Measurements from ENCODE around the gene SELENON.
A peak's percentile ranks its signal among the peaks of the same experiment; 100 is the strongest.

The SELENON gene

DNA sequence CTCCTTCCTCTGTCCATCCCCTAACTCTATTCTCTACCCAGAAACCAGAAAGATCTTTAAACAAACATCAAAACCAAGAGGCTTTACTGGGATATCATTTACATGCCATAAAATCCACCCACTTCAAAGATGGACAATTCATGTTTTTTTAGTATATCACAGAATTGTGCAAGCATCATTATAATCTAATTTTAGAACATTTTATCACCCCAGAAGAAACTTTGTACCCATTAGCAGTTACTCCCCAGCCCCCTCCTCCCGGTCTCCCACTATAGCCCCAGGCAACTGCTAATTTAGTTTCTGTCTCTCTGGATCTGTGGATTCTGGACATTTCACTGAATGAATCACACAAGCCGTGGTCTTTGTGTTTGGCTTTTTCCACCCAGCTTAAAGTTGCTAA, 4.8 kb upstream of the SELENON start:
- TF ChIP-seq, protein P1, sequence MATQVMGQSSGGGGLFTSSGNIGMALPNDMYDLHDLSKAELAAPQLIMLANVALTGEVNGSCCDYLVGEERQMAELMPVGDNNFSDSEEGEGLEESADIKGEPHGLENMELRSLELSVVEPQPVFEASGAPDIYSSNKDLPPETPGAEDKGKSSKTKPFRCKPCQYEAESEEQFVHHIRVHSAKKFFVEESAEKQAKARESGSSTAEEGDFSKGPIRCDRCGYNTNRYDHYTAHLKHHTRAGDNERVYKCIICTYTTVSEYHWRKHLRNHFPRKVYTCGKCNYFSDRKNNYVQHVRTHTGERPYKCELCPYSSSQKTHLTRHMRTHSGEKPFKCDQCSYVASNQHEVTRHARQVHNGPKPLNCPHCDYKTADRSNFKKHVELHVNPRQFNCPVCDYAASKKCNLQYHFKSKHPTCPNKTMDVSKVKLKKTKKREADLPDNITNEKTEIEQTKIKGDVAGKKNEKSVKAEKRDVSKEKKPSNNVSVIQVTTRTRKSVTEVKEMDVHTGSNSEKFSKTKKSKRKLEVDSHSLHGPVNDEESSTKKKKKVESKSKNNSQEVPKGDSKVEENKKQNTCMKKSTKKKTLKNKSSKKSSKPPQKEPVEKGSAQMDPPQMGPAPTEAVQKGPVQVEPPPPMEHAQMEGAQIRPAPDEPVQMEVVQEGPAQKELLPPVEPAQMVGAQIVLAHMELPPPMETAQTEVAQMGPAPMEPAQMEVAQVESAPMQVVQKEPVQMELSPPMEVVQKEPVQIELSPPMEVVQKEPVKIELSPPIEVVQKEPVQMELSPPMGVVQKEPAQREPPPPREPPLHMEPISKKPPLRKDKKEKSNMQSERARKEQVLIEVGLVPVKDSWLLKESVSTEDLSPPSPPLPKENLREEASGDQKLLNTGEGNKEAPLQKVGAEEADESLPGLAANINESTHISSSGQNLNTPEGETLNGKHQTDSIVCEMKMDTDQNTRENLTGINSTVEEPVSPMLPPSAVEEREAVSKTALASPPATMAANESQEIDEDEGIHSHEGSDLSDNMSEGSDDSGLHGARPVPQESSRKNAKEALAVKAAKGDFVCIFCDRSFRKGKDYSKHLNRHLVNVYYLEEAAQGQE (IDR thresholded peaks at IDR 0.05; ENCODE audit: low read depth): no peak
- TF ChIP-seq TCF12 (IDR thresholded peaks at IDR 0.05; ENCODE audit: low read depth) (no peak), TAF1 (IDR thresholded peaks at IDR 0.05; ENCODE audit: low read depth) (no peak), ZBTB7A (IDR thresholded peaks at IDR 0.05; ENCODE audit: low read depth) (no peak), RAD21 (IDR thresholded peaks at IDR 0.05; ENCODE audit: low read depth) (no peak), FOXM1 (IDR thresholded peaks at IDR 0.05; ENCODE audit: borderline replicate concordance, low read depth) (no peak), EGR1 (IDR thresholded peaks at IDR 0.05) (no peak), TEAD4 (IDR thresholded peaks at IDR 0.05) (no peak), NFIC (IDR thresholded peaks at IDR 0.05) (no peak), CREB1 (IDR thresholded peaks at IDR 0.05; ENCODE audit: low read depth) (no peak), EP300 (IDR thresholded peaks at IDR 0.05; ENCODE audit: borderline replicate concordance) (no peak)

DNA sequence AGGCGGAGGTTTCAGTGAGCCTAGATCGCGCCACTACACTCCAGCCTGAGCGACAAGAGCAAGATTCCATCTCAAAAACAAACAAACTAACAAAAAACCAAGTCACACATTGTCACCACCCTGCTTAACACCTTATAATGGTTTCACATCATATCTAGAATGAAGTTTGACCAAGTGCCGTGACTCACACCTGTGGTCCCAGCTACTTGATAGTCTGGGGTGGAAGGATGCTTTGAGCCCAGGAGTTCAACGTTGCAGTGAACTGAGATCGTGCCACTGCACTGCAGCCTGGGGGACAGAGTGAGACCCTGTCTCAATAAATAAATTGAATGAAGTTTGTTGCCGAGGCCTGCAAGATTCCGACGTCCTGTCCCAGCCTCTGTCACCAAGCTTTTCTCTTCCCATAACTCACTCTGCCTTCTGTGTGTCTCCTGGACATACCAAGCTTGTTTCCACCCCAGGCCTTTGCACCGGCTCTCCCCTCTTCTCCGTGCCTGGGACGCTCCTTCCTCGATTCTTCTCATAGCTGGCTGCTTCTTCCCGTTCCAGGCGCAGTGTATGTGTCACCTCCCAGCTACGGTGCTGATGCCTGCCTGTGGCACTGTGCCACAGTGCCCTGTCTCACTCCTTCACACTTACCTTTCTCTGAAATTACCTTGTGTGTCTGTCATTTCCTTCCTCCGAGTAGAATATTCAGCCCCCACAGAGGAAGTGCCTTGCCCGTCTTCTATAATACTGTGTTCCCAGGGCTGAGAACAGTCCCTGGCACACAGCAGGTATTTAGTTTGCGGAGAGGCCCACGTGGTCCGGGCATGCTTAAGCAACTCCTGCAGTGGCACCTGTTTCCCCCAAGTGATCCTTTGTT, 3.8 kb upstream of the SELENON start:
- TF ChIP-seq ZBTB7A (IDR thresholded peaks at IDR 0.05; ENCODE audit: low read depth) (no peak), CREB1 (IDR thresholded peaks at IDR 0.05; ENCODE audit: low read depth) (no peak), TEAD4 (IDR thresholded peaks at IDR 0.05) (no peak), EP300 (IDR thresholded peaks at IDR 0.05; ENCODE audit: borderline replicate concordance) (no peak), FOXM1 (IDR thresholded peaks at IDR 0.05; ENCODE audit: borderline replicate concordance, low read depth) (no peak), TCF12 (IDR thresholded peaks at IDR 0.05; ENCODE audit: low read depth) (no peak), TAF1 (IDR thresholded peaks at IDR 0.05; ENCODE audit: low read depth) (no peak), CEBPB (IDR thresholded peaks at IDR 0.05) (no peak), RAD21 (IDR thresholded peaks at IDR 0.05; ENCODE audit: low read depth) (no peak), EGR1 (IDR thresholded peaks at IDR 0.05) (no peak), YY1 (IDR thresholded peaks at IDR 0.05; ENCODE audit: low read depth) (no peak), NFIC (IDR thresholded peaks at IDR 0.05) (no peak)
- TF ChIP-seq, protein P2, sequence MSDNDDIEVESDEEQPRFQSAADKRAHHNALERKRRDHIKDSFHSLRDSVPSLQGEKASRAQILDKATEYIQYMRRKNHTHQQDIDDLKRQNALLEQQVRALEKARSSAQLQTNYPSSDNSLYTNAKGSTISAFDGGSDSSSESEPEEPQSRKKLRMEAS (IDR thresholded peaks at IDR 0.05): no peak
- TF ChIP-seq, protein P1 (IDR thresholded peaks at IDR 0.05; ENCODE audit: low read depth): no peak
- TF ChIP-seq, protein P3, sequence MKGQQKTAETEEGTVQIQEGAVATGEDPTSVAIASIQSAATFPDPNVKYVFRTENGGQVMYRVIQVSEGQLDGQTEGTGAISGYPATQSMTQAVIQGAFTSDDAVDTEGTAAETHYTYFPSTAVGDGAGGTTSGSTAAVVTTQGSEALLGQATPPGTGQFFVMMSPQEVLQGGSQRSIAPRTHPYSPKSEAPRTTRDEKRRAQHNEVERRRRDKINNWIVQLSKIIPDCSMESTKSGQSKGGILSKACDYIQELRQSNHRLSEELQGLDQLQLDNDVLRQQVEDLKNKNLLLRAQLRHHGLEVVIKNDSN (IDR thresholded peaks at IDR 0.05): no peak

DNA sequence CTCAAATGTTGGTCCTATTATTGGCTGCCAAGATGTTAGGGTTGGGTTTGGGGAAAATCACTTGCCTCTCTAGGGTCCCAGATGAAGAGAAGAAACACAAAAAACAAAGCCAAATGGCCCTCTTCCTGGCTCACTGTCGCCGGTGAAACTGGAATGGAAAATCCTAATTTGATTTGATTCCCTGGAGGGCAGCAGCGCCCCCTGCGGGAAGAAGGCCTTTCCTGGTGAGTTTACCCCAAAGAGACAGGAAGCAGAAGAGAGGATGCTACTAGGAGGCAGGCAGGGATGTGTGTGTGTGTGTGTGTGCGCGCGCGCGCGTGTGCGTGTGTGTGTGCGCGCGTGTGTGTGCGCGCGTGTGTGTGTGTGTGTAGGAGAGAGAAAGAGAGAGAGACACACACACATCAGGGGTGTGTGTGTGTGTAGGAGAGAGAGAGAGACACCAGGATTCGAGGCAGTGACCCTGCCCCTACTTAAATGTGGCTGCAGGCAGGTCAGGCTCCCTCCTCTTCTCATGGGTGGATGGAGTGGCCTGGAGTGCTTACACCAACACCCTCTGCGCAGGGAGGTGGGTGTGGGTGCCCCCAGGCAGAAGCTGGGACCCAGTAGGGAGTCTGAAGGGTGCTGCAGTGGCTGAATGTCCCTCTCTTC, 3.1 kb upstream of the SELENON start:
- peak; percentile 87 for TF ChIP-seq RAD21 (IDR thresholded peaks at IDR 0.05; ENCODE audit: low read depth)
- no peak for TF ChIP-seq FOXM1 (IDR thresholded peaks at IDR 0.05; ENCODE audit: borderline replicate concordance, low read depth)

DNA sequence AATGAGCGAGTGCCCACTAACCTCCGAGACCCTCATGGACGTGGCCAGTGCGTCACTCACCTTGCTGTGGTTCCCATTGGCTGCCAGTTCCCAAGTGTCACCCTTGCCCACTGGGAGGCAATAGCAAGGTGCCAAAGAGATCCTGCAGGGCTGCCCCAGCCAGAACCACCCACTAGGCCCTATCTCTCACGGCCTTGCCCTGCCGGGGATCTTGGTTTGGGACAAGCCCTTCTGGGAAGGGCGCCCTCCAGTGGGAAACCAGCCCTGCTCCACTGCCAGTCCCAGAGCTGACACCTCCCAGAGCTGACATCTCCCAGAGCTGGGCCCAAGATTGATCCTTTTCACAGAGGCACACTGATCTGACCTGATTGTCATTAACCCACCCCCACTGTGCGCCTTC, 2.1 kb upstream of the SELENON start:
- no peak for TF ChIP-seq CEBPB (IDR thresholded peaks at IDR 0.05)
- TF ChIP-seq RAD21 (IDR thresholded peaks at IDR 0.05; ENCODE audit: low read depth): peak; percentile 33; the same call in 1 of the 2 replicates

DNA sequence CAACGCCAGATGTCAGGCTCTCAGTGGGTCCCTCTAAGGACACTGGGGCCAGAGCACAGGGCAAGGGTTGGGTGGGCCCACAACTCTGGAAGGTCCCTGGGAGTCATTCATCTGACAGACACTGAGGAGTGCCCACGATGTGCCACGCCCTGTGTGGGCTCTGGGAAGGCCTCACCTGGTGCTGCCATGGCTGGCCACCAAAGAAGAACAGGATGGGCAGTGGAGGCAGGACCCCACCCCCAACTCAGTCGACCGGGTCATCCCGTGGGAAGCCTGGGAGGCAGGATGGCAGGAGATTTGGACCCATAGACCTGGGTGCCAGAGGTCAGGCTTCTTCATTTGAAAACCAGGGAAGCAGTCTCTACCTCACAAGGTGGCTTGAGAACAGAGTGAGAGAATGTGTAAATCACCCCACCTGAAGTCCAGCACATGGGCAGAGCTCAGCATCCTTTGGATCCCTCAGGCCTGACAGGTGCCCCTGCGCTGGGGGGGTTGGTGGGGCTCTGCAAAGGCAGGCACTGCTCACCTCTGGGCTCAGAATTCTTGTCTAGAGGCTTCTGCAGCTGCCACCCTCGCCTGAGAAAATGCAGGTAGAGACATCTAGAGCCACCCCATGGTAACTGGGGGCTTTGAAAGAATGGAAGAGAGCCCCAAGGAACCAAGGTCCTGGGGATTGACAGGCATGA, 1.2 kb upstream of the SELENON start:
- TF ChIP-seq EGR1 (IDR thresholded peaks at IDR 0.05) (no peak), CREB1 (IDR thresholded peaks at IDR 0.05; ENCODE audit: low read depth) (no peak), FOXM1 (IDR thresholded peaks at IDR 0.05; ENCODE audit: borderline replicate concordance, low read depth) (no peak)
- TF ChIP-seq, protein P3 (IDR thresholded peaks at IDR 0.05): no peak
